HepG2 (cell line): Measurements from ENCODE around the gene CSNK1D. TPM values are rescaled to one million over a fixed set of nuclear protein-coding genes. Genes with fewer than 3 reads are reported as not detected.

ENCODE experiments used
- CAMTA2 ChIP-seq: sonication (generic); formaldehyde crosslinking; IDR thresholded peaks from 2 replicates; pipeline ENCODE4 v1.4.0; 2020; ENCODE audit warnings: mild to moderate bottlenecking, missing genetic modification reagents, borderline replicate concordance
- FOXM1 ChIP-seq: sonication (generic); formaldehyde crosslinking; IDR thresholded peaks from 2 replicates; pipeline ENCODE4 v1.5.0; 2020; ENCODE audit warnings: missing genetic modification reagents
- GPN1 ChIP-seq: sonication (generic); formaldehyde crosslinking; IDR thresholded peaks from 2 replicates; pipeline ENCODE4 v1.5.1; 2020; ENCODE audit warnings: missing genetic modification reagents, borderline replicate concordance
- HNF1B ChIP-seq: sonication (generic); formaldehyde crosslinking; IDR thresholded peaks from 2 replicates; pipeline ENCODE4 v1.5.1; 2020; ENCODE audit warnings: mild to moderate bottlenecking, moderate library complexity, missing genetic modification reagents
- IKZF5 ChIP-seq: IDR thresholded peaks from 2 replicates; pipeline ENCODE4 v1.6.1; 2018; ENCODE audit warnings: missing genetic modification reagents, mild to moderate bottlenecking, missing compliant biosample characterization
- MAX ChIP-seq: IDR thresholded peaks from 2 replicates; pipeline ENCODE4 v1.6.1; 2012; ENCODE audit warnings: inconsistent platforms
- NKX3-1 ChIP-seq: sonication (generic); formaldehyde crosslinking; IDR thresholded peaks from 2 replicates; pipeline ENCODE4 v1.5.0; 2020; ENCODE audit warnings: missing genetic modification reagents
- NR2F6 ChIP-seq, 2 experiments: IDR thresholded peaks; 2 replicates each; pipeline ENCODE4 v1.6.1; 2016; ENCODE audit warnings: antibody characterized with exemption in 1 of 2, mild to moderate bottlenecking in 1 of 2
- NR3C1 ChIP-seq: sonication (generic); formaldehyde crosslinking; IDR thresholded peaks from 2 replicates; pipeline ENCODE4 v1.4.0; 2020; ENCODE audit warnings: missing genetic modification reagents
- NRL ChIP-seq: sonication (generic); formaldehyde crosslinking; IDR thresholded peaks from 2 replicates; pipeline ENCODE4 v1.5.0; 2020; ENCODE audit warnings: missing genetic modification reagents, mild to moderate bottlenecking, moderate library complexity, borderline replicate concordance
- POGK ChIP-seq: sonication (generic); formaldehyde crosslinking; conservative IDR thresholded peaks from 2 replicates; pipeline ENCODE4 v1.8.0; 2022; ENCODE audit warnings: mild to moderate bottlenecking, moderate library complexity, missing genetic modification reagents
- SALL1 ChIP-seq: sonication (generic); formaldehyde crosslinking; IDR thresholded peaks from 2 replicates; pipeline ENCODE4 v1.8.0; 2022; ENCODE audit warnings: mild to moderate bottlenecking, missing genetic modification reagents
- TFDP1 ChIP-seq: IDR thresholded peaks from 2 replicates; pipeline ENCODE4 v1.6.1; 2016; ENCODE audit warnings: missing compliant biosample characterization, missing genetic modification reagents, borderline replicate concordance
- ZFP91 ChIP-seq: sonication (generic); formaldehyde crosslinking; IDR thresholded peaks from 2 replicates; pipeline ENCODE4 v1.9.0; 2022; ENCODE audit warnings: missing genetic modification reagents, mild to moderate bottlenecking, borderline replicate concordance
- ZNF205 ChIP-seq: IDR thresholded peaks from 2 replicates; pipeline ENCODE4 v1.6.1; 2018; ENCODE audit warnings: missing biosample characterization, missing genetic modification reagents
- ZNF296 ChIP-seq: sonication (generic); formaldehyde crosslinking; conservative IDR thresholded peaks from 2 replicates; pipeline ENCODE4 v1.5.0; 2020; ENCODE audit warnings: mild to moderate bottlenecking, missing genetic modification reagents
- ZNF430 ChIP-seq: sonication (generic); formaldehyde crosslinking; IDR thresholded peaks from 2 replicates; pipeline ENCODE4 v1.9.0; 2021; ENCODE audit warnings: mild to moderate bottlenecking, missing genetic modification reagents
- ZNF580 ChIP-seq: IDR thresholded peaks from 2 replicates; pipeline ENCODE4 v1.6.1; 2016; ENCODE audit warnings: low read depth, borderline replicate concordance
- ZNF768 ChIP-seq: sonication (generic); formaldehyde crosslinking; IDR thresholded peaks from 2 replicates; pipeline ENCODE4 v1.4.0; 2020; ENCODE audit warnings: missing genetic modification reagents
- ZNF775 ChIP-seq: sonication (generic); formaldehyde crosslinking; IDR thresholded peaks from 2 replicates; pipeline ENCODE4 v1.4.0; 2020; ENCODE audit warnings: missing genetic modification reagents, mild to moderate bottlenecking, moderate library complexity, borderline replicate concordance
- polyA plus RNA-seq, 8 experiments: library from polyadenylated mRNA; depleted of rRNA in 3 of 8; stranded (reverse) in 7 of 8; unstranded in 1 of 8; fragments of >200 nt; fragmentation: Illumina TruSeq in 4 of 8; extraction: Trizol in 4 of 8; gene quantifications; 2 replicates each; pipeline versions ENCODE4 v1.2.1 to v1.2.3, GENCODE V29; 2011 to 2016; ENCODE audit warnings: low read depth in 4 of 8, missing spikeins in 1 of 8, mixed read lengths in 1 of 8; ENCODE audit not compliant: insufficient read depth in 1 of 8
- total RNA-seq, 5 experiments: library from RNA; depleted of rRNA; stranded (reverse); fragments of >200 nt; fragmentation: Illumina TruSeq; extraction: Trizol; gene quantifications; 2 replicates each; pipeline ENCODE4 v1.2.3, GENCODE V29; 2016; ENCODE audit warnings: low read depth in 1 of 5

Gene CSNK1D
- total and polyA plus RNA-seq, 2 of the 13 experiments (the other 11 are each of a cell fraction or from before 2014, with no cell fraction given) = 31.5 to 128 TPM

- TF ChIP-seq SALL1 (peak; percentile 14; the same call in 1 of the 2 replicates), CAMTA2 (CRISPR knock-in tag) (peak; percentile 25; the same call in 1 of the 2 replicates), ZNF205 (CRISPR knock-in tag) (0 out of 2 replicates have a peak, but pooled peaks have one; percentile 17), ZNF430 (CRISPR knock-in tag) (0 out of 2 replicates have a peak, but pooled peaks have one; percentile 5), POGK (CRISPR knock-in tag) (peak; percentile 21; the same call in 1 of the 2 replicates), MAX (0 out of 2 replicates have a peak, but pooled peaks have one; percentile 44), ZNF768 (no peak), ZNF775 (CRISPR knock-in tag) (no peak), IKZF5 (no peak; the same call in 1 of the 2 replicates), NRL (peak; percentile 7; the same call in 1 of the 2 replicates), ZNF296 (0 out of 2 replicates have a peak, but pooled peaks have one; percentile 15), NKX3-1 (CRISPR knock-in tag) (0 out of 2 replicates have a peak, but pooled peaks have one; percentile 16), FOXM1 (CRISPR knock-in tag) (no peak), NR3C1 (CRISPR knock-in tag) (no peak), TFDP1 (CRISPR knock-in tag) (no peak), ZFP91 (CRISPR knock-in tag) (peak; percentile 82), GPN1 (CRISPR knock-in tag) (no peak), HNF1B (CRISPR knock-in tag) (peak; percentile 17), NR2F6 (IDR thresholded peaks at IDR 0.05) (peak; percentile 36; the same call in 1 of the 2 replicates), NR2F6 (CRISPR knock-in tag; IDR thresholded peaks at IDR 0.05) (0 out of 2 replicates have a peak, but pooled peaks have one; percentile 55), ZNF580 (CRISPR knock-in tag) (no peak; the same call in 1 of the 2 replicates)
These were observed 25.3 kb upstream of the CSNK1D start (continued) for GRCh38 chr17:82298538-82299421.
